Cardiac fibroblast (primary cell): ENCODE results near the gene PGGHG.

Experiments
- DNase-seq, 2 donors: peaks; one replicate each; pipeline versions ENCODE4 v3.0.0 to v3.0.0-alpha.2; 2010; ENCODE audit warnings: low read depth in 2 of 2
- H3K4me3 ChIP-seq, 2 donors: replicated peaks in 1 of 2; 1 replicate in 1 of 2; 2 replicates in 1 of 2; pipeline ENCODE4 v1.5.1; 2011; ENCODE audit warnings: low read depth in 2 of 2, low read length in 2 of 2, mild to moderate bottlenecking in 2 of 2, moderate library complexity in 1 of 2
- TF ChIP-seq, protein P1 (sequence below): IDR thresholded peaks from one replicate; pipeline ENCODE4 v1.5.1; 2011; ENCODE audit warnings: low read depth, mild to moderate bottlenecking, low read length, inconsistent platforms

PGGHG gene

GRCh38 chr11:287821-288477 is 977 bp upstream of the PGGHG start:
- TF ChIP-seq, protein P1, sequence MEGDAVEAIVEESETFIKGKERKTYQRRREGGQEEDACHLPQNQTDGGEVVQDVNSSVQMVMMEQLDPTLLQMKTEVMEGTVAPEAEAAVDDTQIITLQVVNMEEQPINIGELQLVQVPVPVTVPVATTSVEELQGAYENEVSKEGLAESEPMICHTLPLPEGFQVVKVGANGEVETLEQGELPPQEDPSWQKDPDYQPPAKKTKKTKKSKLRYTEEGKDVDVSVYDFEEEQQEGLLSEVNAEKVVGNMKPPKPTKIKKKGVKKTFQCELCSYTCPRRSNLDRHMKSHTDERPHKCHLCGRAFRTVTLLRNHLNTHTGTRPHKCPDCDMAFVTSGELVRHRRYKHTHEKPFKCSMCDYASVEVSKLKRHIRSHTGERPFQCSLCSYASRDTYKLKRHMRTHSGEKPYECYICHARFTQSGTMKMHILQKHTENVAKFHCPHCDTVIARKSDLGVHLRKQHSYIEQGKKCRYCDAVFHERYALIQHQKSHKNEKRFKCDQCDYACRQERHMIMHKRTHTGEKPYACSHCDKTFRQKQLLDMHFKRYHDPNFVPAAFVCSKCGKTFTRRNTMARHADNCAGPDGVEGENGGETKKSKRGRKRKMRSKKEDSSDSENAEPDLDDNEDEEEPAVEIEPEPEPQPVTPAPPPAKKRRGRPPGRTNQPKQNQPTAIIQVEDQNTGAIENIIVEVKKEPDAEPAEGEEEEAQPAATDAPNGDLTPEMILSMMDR = no peak
- peak overlapping the region; percentile 54 for H3K4me3 ChIP-seq
- DNase-seq = no peak

- DNase-seq = no peak
- H3K4me3 ChIP-seq = peak overlapping the region; percentile 41 to 54
These were observed 429 bp downstream of the PGGHG start for GRCh38 chr11:289398-289711.

DNA sequence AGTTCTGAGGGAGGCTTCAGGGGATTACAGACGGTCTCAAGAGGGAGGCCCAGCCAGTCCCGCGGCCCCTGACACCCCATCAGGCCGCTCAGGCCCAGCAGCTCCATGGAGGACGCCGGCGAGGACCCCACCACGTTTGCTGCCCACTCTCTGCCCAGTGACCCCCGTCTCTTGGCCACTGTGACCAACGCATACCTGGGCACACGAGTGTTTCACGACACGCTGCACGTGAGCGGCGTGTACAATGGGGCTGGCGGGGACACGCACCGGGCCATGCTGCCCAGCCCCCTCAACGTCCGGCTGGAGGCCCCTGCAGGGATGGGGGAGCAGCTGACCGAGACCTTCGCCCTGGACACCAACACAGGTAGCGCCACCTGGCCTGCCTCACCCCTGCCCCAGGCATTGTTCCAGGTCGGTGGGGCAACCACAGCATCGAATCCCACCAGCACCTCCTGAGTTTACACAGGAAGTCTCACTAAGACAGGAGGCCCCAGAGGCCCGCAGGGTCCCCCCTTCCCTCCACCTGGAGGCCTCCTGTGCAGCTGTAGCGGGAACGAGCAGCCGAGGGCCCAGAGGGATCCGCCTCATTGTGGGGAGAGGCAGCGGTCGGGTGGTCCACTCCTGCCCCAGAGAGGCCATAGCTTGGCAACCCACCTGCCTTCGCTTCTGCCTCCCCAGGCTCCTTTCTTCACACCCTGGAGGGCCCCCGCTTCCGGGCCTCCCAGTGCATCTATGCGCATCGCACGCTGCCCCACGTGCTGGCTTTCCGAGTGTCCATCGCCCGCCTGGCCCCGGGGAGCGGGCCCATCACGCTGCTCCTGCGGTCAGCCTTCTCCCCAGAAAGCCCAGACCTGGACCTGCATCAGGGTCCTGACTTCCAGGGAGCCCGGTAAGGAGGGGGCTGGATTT is 1.0 kb downstream of the PGGHG start:
- peak overlapping the region; percentile 41 to 54 for H3K4me3 ChIP-seq
- no peak for DNase-seq

More at GRCh38 chr11:289398-289711, 429 bp downstream of the PGGHG start:
- TF ChIP-seq, protein P1 = no peak

GRCh38 chr11:290621-291231 is 1.8 kb downstream of the PGGHG start:
- TF ChIP-seq, protein P1 = no peak
- DNase-seq = no peak

More for the DNA sequence above, 1.0 kb downstream of the PGGHG start:
- TF ChIP-seq, protein P1 = no peak

DNA sequence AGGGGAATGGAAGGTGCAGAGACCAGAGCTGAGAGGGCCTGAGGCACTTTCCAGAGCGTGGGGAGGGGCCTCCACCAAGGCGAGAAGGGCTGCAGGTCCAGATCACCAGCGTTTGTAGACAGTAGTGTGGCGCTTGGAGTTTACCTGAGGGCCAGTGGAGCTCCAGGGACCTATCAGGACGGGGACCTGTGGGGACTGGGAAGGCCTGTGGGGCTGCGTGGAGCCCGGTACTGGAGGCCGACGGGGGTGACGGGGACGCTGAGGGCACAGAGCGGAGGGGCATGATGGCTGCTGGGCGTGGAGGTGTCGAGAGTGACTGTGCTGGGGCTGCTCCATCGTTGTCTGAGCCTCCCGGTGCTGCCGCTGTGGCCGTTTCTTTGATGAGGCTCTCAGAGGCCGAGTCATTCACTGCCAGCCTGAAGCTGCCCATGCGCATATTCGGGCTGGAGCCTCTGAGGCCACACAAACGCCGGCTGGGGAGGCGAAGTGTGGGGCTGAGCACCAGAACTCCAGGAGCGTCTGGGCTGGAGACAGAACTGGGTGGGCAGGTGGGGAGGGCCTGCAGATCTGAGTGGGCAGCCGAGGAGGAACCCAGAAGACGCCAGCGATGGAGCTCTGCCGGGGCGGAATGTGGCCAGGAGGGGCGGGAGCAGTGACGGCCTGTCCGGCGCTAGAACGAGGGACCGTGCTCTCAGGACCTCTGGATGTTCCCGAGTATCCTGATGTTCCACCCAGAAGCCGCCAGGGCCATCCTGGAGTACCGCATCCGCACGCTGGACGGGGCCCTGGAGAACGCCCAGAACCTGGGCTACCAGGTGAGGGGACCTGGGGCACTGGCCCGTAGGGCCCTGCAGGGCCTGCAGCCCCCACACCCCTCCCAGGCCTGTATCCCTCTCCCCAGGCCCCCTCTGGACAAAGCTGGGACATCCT is 2.6 kb downstream of the PGGHG start:
- DNase-seq = no peak
- TF ChIP-seq, protein P1 = no peak
- no peak overlapping the region for H3K4me3 ChIP-seq

More at GRCh38 chr11:290621-291231, 1.8 kb downstream of the PGGHG start:
- no peak overlapping the region for H3K4me3 ChIP-seq
